Measurements from ENCODE around the gene THADA.

THADA gene

DNA sequence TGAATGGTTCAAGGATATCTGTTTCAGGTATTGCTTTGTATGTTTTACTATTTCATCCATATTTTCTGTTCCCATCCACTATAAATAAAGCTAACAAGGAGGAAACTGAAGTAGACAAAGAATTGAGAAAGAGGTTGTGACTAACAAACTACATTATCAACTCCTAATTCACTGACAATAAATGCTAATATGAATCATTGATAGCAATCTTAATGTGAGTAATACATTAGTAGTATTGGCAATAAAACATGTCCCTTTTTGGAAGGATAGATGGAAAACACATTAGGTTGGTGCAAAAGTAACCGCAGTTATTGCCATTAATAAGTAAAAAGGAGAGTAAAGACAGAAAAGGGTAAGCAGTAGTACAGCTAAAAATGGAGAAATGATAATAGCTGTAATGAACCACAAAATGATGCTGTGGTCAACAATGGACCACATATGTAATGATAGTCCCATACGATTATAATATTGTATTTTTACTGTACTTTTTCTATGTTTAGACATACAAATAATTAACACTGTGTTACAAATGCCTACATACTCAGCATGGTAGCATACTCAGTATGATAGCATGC lies 104.7 kb downstream of the THADA start:
- Histone ChIP-seq H3K27ac (replicated peaks) (no peak overlapping the region), H3K4me3 (replicated peaks; ENCODE audit: insufficient read depth, low read length) (no peak overlapping the region), H3K27me3 (ENCODE audit: insufficient read depth, poor library complexity, severe bottlenecking) (no peaks in the 10 kb centered on the region)
- DNase-seq (ENCODE audit: low read depth in 1 of 2, low spot score in 1 of 2), result no peak
- no peak for TF ChIP-seq GABPA (IDR thresholded peaks at IDR 0.05; ENCODE audit: low read depth)
- TF ChIP-seq POLR2AphosphoS5 (IDR thresholded peaks at IDR 0.05; ENCODE audit: low read depth), result no peak
- no peak for TF ChIP-seq SPI1 (IDR thresholded peaks at IDR 0.05; ENCODE audit: borderline replicate concordance, low read depth)
- TF ChIP-seq, protein P1, sequence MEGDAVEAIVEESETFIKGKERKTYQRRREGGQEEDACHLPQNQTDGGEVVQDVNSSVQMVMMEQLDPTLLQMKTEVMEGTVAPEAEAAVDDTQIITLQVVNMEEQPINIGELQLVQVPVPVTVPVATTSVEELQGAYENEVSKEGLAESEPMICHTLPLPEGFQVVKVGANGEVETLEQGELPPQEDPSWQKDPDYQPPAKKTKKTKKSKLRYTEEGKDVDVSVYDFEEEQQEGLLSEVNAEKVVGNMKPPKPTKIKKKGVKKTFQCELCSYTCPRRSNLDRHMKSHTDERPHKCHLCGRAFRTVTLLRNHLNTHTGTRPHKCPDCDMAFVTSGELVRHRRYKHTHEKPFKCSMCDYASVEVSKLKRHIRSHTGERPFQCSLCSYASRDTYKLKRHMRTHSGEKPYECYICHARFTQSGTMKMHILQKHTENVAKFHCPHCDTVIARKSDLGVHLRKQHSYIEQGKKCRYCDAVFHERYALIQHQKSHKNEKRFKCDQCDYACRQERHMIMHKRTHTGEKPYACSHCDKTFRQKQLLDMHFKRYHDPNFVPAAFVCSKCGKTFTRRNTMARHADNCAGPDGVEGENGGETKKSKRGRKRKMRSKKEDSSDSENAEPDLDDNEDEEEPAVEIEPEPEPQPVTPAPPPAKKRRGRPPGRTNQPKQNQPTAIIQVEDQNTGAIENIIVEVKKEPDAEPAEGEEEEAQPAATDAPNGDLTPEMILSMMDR (IDR thresholded peaks at IDR 0.05; ENCODE audit: insufficient read depth, low read length), result no peak

DNA sequence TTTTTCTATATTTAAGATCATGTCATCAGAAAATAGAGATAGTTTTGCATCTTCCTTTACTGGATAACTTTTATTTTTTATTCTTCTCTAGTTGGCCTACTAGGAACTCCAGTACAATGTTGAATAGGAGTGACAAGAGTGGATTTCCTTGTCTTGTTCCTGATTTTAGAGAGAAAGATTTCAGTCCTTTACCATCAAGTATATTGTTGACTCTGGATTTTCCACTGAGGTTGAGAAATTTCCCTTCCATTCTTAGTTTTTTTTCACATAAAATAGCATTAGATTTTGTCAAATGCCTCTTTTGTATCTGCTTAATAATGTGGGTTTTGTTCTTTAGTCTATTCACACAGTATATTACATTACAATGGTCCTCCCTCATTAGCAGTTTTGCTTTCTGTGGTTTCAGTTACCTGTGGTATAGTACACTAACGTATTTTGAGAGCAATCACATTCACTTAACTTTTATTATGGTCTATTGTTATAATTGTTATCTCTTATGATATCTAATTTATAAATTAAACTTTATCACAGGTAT lies 105.5 kb downstream of the THADA start:
- TF ChIP-seq, protein P1 (IDR thresholded peaks at IDR 0.05; ENCODE audit: insufficient read depth, low read length), result no peak
- TF ChIP-seq GABPA (IDR thresholded peaks at IDR 0.05; ENCODE audit: low read depth) (no peak), SPI1 (IDR thresholded peaks at IDR 0.05; ENCODE audit: borderline replicate concordance, low read depth) (no peak), POLR2AphosphoS5 (IDR thresholded peaks at IDR 0.05; ENCODE audit: low read depth) (no peak)
- TF ChIP-seq, protein P2, sequence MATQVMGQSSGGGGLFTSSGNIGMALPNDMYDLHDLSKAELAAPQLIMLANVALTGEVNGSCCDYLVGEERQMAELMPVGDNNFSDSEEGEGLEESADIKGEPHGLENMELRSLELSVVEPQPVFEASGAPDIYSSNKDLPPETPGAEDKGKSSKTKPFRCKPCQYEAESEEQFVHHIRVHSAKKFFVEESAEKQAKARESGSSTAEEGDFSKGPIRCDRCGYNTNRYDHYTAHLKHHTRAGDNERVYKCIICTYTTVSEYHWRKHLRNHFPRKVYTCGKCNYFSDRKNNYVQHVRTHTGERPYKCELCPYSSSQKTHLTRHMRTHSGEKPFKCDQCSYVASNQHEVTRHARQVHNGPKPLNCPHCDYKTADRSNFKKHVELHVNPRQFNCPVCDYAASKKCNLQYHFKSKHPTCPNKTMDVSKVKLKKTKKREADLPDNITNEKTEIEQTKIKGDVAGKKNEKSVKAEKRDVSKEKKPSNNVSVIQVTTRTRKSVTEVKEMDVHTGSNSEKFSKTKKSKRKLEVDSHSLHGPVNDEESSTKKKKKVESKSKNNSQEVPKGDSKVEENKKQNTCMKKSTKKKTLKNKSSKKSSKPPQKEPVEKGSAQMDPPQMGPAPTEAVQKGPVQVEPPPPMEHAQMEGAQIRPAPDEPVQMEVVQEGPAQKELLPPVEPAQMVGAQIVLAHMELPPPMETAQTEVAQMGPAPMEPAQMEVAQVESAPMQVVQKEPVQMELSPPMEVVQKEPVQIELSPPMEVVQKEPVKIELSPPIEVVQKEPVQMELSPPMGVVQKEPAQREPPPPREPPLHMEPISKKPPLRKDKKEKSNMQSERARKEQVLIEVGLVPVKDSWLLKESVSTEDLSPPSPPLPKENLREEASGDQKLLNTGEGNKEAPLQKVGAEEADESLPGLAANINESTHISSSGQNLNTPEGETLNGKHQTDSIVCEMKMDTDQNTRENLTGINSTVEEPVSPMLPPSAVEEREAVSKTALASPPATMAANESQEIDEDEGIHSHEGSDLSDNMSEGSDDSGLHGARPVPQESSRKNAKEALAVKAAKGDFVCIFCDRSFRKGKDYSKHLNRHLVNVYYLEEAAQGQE (IDR thresholded peaks at IDR 0.05; ENCODE audit: insufficient replicate concordance, low read depth), result no peak
- H3K27me3 ChIP-seq (ENCODE audit: insufficient read depth, poor library complexity, severe bottlenecking), result no peaks in the 10 kb centered on the region
- H3K27ac ChIP-seq (replicated peaks), result no peak overlapping the region
- DNase-seq (ENCODE audit: low read depth in 1 of 2, low spot score in 1 of 2), result no peak
- H3K4me3 ChIP-seq (replicated peaks; ENCODE audit: insufficient read depth, low read length), result no peak overlapping the region

DNA sequence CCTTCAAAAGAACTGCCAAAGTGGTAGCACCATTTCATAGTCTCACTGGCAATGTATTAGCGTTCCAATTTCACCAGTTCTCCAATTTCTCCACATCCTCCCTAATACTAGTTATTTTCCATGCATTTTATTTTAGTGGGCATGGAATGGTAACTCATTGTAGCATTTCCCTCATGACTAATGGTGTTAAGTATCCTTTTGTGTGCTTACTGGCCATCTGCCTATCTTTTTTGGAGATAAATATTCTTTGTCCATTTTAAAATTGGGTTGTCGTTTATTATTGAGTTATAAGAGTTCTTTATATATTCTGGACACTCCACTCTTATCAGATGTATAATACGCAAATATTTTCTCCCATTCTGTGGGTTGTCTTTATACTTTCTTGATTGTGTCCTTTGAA lies 107.1 kb downstream of the THADA start:
- Histone ChIP-seq H3K4me3 (replicated peaks; ENCODE audit: insufficient read depth, low read length) (no peak overlapping the region), H3K27ac (replicated peaks) (no peak overlapping the region), H3K27me3 (ENCODE audit: insufficient read depth, poor library complexity, severe bottlenecking) (no peaks in the 10 kb centered on the region)
- TF ChIP-seq POLR2AphosphoS5 (IDR thresholded peaks at IDR 0.05; ENCODE audit: low read depth), result no peak
- TF ChIP-seq SPI1 (IDR thresholded peaks at IDR 0.05; ENCODE audit: borderline replicate concordance, low read depth), result no peak
- TF ChIP-seq GABPA (IDR thresholded peaks at IDR 0.05; ENCODE audit: low read depth), result no peak
- TF ChIP-seq, protein P1 (IDR thresholded peaks at IDR 0.05; ENCODE audit: insufficient read depth, low read length), result no peak
- TF ChIP-seq, protein P2 (IDR thresholded peaks at IDR 0.05; ENCODE audit: insufficient replicate concordance, low read depth), result no peak
- no peak for DNase-seq (ENCODE audit: low read depth in 1 of 2, low spot score in 1 of 2)

DNA sequence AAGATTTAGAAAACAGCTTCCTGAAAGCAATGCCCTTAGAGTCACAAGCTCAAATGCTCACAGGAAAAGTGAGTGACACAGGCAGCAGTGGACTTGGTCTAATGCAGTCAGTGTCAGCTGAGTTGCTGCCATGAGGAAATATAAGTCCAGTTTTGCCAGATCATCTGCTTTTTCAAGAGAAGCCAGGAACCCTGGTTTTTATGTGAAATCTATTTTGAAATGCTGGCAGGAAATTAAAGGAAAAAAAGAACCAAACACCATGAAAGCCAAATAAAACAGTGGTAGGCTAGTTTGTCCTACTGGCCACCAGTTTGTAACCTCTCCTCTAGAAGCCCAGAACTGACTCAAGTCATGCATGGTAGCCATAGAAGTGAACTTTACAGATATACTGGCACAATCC lies 109.2 kb downstream of the THADA start:
- DNase-seq (ENCODE audit: low read depth in 1 of 2, low spot score in 1 of 2), result no peak

More for the DNA sequence above, 109.2 kb downstream of the THADA start:
- TF ChIP-seq, protein P2 (IDR thresholded peaks at IDR 0.05; ENCODE audit: insufficient replicate concordance, low read depth), result no peak
- no peak for TF ChIP-seq GABPA (IDR thresholded peaks at IDR 0.05; ENCODE audit: low read depth)
- Histone ChIP-seq H3K27ac (replicated peaks) (no peak overlapping the region), H3K4me3 (replicated peaks; ENCODE audit: insufficient read depth, low read length) (no peak overlapping the region), H3K27me3 (ENCODE audit: insufficient read depth, poor library complexity, severe bottlenecking) (no peaks in the 10 kb centered on the region)

All from HL-60 (cell line).